ENCODE measurements around the gene USP43.

Gene USP43

DNA sequence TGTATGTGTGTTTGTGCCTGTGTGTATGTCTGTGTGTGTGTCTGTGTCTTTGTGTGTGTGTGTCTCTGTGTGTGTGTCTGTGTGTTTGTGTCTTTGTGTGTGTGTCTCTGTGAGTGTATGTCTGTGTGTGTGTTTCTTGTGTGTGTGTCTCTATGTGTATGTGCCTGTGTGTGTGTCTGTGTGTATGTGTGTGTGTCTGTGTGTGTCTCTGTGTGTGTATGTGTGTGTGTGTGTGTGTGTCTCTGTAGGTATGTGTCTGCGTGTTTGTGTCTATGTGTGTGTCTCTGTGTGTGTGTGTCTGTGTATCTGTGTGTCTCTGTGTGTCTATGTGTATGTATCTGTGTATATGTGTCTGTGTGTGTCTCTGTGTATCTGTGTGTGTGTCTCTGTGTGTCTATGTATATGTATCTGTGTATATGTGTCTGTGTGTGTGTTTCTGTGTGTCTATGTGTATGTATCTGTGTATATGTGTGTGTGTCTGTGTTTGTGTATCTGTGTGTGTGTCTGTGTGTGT lies 70.2 kb downstream of the USP43 start:
- no peak for DNase-seq

- no peak for DNase-seq
Measured at GRCh38 chr17:9725575-9725974, 80.3 kb downstream of the USP43 start.

DNA sequence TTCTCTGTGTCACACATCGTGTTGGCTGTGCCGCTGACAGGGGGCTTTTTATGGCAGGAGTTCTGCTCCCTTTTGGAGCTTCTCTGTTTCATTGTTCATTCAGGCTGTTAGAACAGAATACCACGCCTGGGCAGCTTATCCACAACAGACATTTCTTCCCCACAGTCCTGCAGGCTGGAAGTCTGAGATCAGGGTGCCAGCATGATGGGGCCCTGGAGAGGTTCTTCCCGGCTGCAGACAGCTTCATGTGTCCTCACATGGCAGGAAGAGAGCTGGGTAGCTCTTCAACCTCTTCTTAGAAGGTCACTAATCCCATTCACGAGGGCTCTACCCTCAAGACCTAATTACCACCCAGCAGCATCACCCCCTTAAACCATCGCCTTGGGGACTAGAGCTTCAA lies 81.0 kb downstream of the USP43 start:
- no peak for DNase-seq

- no peak for DNase-seq
Measured at GRCh38 chr17:9728005-9728404, 82.7 kb downstream of the USP43 start.

DNA sequence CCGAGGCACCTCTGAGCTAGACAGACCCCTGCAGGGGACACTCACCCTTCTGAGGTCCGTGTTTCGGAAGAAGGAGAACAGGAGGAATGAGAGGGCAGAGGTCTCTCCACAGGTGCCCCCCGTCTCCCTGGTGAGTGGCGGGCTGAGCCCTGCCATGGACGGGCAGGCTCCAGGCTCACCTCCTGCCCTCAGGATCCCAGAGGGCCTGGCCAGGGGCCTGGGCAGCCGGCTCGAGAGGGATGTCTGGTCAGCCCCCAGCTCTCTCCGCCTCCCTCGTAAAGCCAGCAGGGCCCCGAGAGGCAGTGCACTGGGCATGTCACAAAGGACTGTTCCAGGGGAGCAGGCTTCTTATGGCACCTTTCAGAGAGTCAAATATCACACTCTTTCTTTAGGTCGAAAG lies 83.2 kb downstream of the USP43 start:
- DNase-seq = no peak

DNA sequence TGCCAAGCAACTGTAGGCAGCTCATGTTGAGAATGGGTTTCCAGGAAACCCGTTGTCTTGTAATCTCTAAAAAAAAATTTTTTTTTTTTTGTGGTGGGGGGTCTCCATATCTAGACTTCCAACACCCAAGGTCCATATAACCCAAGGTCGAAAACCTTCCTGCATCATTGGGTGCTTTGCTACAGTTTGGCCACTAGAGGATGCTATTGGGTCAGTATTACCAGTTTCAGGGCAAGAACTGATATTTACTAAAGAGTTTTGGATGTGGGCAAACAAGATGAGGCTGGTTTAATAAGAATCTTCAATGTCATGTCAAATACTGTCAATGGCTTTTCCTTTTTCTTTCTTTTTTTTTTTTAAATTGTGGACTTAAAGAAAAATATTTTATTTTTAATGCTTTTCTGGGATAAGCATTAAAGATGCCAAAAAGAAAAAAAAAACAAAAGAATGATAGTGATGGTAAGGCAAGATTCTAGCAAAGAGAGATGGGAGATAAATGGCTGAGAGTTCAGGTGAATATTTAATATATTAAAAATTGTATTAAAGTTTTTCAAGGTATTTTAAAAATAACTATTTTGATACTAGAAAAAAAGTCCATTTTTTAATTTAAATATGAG lies 83.8 kb downstream of the USP43 start:
- DNase-seq = peak in 1 of 5 experiments; percentile 59

GRCh38 chr17:9729735-9730420 lies 84.6 kb downstream of the USP43 start:
- DNase-seq = no peak

GRCh38 chr17:9750524-9750923 lies 105.2 kb downstream of the USP43 start:
- no peak for DNase-seq

GRCh38 chr17:9755083-9755482 lies 109.8 kb downstream of the USP43 start:
- DNase-seq = no peak

- DNase-seq = peak in 1 of 5 experiments; percentile 83
Measured at GRCh38 chr17:9760266-9760665, 114.9 kb downstream of the USP43 start.

DNA sequence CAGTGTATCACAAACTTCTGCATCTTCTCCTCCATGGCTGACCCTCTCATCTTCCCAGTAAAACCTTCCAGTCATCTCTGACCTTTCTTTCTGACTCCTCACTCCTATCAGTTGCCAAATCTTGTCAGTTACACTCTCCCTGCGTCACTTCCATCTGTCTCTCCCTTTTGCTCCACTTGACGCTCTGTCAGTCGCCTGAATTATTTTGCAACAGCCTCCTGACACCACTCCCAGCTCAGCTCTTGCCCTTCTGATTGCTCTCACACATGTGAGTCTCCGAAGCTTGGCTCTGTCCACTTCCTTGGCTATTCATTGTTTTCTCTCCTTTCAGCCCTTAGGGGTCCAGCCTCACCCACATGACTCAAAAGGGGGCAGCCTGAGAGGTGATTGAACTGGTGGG lies 118.3 kb downstream of the USP43 start:
- DNase-seq = peak in 1 of 5 experiments; percentile 84

- no peak for DNase-seq
Measured at GRCh38 chr17:9765322-9765721, 120.0 kb downstream of the USP43 start.

- no peak for DNase-seq
Measured at GRCh38 chr17:9766970-9767369, 121.7 kb downstream of the USP43 start.

- DNase-seq = peak in 1 of 5 experiments; percentile 50
Measured at GRCh38 chr17:9767432-9767991, 122.2 kb downstream of the USP43 start.

DNA sequence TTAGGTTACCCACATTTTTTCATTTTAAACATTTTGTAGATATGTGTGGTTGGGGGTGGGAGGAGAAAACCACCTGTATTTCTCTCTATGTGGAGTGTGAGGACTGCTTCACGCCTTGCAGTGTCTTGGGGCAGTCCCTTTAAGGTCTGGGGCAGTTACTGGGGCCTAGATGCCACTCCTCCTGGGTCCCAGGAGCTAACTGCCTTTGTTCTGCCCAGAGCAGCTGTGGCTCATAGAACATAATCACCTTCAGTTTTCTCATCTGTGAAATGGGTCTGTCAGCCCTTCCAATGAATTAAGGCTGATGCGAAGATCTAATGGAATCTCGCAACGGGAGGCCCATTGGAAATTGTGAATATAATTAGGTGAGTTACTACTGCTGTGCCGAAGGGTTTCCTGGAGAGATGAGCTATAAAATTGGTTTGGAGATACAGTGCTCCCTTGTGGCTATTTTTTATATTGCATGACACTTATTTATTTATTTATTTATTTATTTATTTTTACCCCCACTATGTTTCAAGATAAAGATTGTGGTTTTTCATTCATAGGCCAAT lies 123.1 kb downstream of the USP43 start:
- DNase-seq = peak in 1 of 5 experiments; percentile 81

DNA sequence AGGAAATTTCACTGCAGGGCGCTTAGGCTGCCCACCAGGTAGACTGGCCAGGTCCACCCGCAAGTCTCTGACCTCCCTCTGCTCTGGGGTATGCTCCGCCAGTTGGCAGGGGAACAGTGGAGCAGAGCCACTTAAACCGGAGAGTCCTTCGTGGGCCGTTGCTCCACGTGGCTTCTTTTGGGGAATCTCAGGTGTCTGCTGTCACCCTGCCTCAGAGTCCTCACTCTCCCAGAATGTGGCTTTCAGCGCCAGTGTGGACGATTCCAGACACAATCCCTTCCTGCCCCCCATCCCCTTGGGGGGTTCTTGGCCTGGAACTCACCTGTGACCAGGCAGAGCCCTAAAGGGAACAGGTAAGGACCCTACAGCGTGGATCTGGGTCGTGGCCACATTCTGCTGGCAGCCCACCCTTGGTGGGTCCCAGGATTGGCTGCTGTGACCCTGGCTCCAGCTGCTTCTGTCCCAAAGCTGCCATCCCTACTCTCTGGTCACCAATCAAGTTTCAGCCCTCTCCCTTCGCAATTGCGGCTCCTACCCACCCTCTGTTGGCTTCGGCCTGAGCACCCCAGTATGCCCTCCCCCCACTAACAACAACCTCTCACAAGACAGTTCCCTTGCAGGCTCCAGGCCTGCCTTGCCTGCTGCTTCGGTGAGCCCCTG lies 123.8 kb downstream of the USP43 start:
- DNase-seq = no peak

DNA sequence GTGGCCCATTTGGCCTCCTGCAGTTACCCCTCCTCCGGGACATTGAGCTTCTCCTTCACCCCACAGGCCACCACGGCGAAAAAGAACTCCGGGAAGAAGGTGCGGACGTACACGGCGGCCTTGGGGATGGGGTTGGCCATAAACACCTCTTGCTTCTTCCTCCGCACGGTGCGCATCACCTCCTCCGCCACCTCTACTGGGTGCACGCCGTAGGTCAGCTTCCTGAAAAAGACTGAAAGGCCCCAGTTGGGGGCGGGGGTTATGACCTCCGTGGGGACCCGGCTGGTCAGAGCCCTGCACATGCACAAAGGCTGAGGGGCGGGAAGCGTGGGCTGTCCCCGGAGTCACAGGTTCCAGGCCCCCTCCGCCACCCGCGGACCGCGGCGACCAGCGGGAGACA lies 126.1 kb downstream of the USP43 start:
- DNase-seq = no peak

DNA sequence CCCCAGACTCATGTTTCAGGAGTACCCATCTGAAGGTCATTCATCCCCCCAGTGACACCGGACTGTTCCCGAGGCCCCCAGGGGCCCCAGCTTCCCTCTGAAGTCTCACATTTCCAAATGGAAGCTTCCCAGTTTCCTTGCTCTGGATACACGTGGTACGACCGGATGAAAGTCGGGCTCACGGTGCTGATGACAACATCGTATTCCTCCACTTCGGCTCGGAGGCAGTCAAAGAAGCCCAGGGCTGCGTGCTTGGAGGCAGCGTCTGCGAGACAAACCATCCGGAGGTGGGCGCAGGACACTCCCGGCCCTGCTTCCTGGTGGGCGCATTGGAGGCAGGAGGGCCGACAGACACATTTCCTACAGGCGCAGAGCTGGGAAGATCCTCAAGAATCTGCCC lies 127.3 kb downstream of the USP43 start:
- DNase-seq = no peak

- no peak for DNase-seq
Measured at GRCh38 chr17:9776911-9777310, 131.6 kb downstream of the USP43 start.
